Left hindlimb (tissue), 1 donor: ENCODE results near the gene HEPACAM.

Experiments used
- DNase-seq: peaks from one replicate; pipeline ENCODE4 v3.0.0-alpha.2; 2018

Gene HEPACAM

GRCh38 chr11:124882339-124883071, 53.3 kb downstream of the HEPACAM start:
- DNase-seq = no peak

- no peak for DNase-seq
Observed at GRCh38 chr11:124880958-124881357, 54.9 kb downstream of the HEPACAM start.

GRCh38 chr11:124880290-124880611, 55.6 kb downstream of the HEPACAM start:
- DNase-seq = no peak

- no peak for DNase-seq
Observed at GRCh38 chr11:124879493-124880289, 56.2 kb downstream of the HEPACAM start.

GRCh38 chr11:124878759-124879492, 56.9 kb downstream of the HEPACAM start:
- no peak for DNase-seq

- no peak for DNase-seq
Observed at GRCh38 chr11:124877910-124878758, 57.7 kb downstream of the HEPACAM start.

- DNase-seq = no peak
Observed at GRCh38 chr11:124877631-124877909, 58.3 kb downstream of the HEPACAM start.

- no peak for DNase-seq
Observed at GRCh38 chr11:124876818-124877630, 58.8 kb downstream of the HEPACAM start.

GRCh38 chr11:124875943-124876817, 59.7 kb downstream of the HEPACAM start:
- peak; percentile 96 for DNase-seq

GRCh38 chr11:124875401-124875800, 60.4 kb downstream of the HEPACAM start:
- DNase-seq = no peak

GRCh38 chr11:124874571-124875255, 61.1 kb downstream of the HEPACAM start:
- no peak for DNase-seq

- no peak for DNase-seq
Observed at GRCh38 chr11:124873951-124874350, 61.9 kb downstream of the HEPACAM start.

GRCh38 chr11:124872741-124873140, 63.1 kb downstream of the HEPACAM start:
- DNase-seq = no peak

- DNase-seq = no peak
Observed at GRCh38 chr11:124872280-124872679, 63.6 kb downstream of the HEPACAM start.

GRCh38 chr11:124870430-124870829, 65.4 kb downstream of the HEPACAM start:
- DNase-seq = no peak

GRCh38 chr11:124869856-124870387, 65.9 kb downstream of the HEPACAM start:
- no peak for DNase-seq

GRCh38 chr11:124869331-124869730, 66.5 kb downstream of the HEPACAM start:
- no peak for DNase-seq
